Testis (tissue), 3 donors: ENCODE measurements around the gene GATAD1. TPM values are rescaled to one million over a fixed set of nuclear protein-coding genes. Genes with fewer than 3 reads are reported as not detected.
"Not testable (repeated sequence)": the region's sequence is repeated elsewhere in the genome, so short reads cannot be mapped to it uniquely, and the experiment has no call there.

ENCODE experiments used
- DNase-seq: peaks from one replicate; pipeline ENCODE4 v3.0.0-alpha.2; 2019
- H3K27ac ChIP-seq, 2 donors: fragments of 200-600 bp; sonication (generic); one replicate each; pipeline ENCODE4 v1.5.1; 2019
- H3K27me3 ChIP-seq: fragments of 200-600 bp; sonication (generic); one replicate; pipeline ENCODE4 v1.5.1; 2019
- H3K36me3 ChIP-seq: fragments of 200-600 bp; sonication (generic); one replicate; pipeline ENCODE4 v1.5.1; 2017; ENCODE audit warnings: low read depth; ENCODE audit errors: missing control alignments
- H3K4me1 ChIP-seq: fragments of 200-600 bp; sonication (generic); one replicate; pipeline ENCODE4 v1.5.1; 2019
- H3K4me3 ChIP-seq, 2 donors: fragments of 200-600 bp; sonication (generic); one replicate each; pipeline ENCODE4 v1.5.1; 2017 to 2019
- H3K9me3 ChIP-seq: fragments of 200-600 bp; sonication (generic); one replicate; pipeline ENCODE4 v1.5.1; 2017
- POLR2A ChIP-seq: fragments of 450-650 bp; IDR thresholded peaks from one replicate; pipeline ENCODE4 v1.6.1; 2017; ENCODE audit warnings: antibody characterized with exemption, mild to moderate bottlenecking, moderate library complexity
- WGBS, 2 donors: methylation state at CpG; one replicate each; pipeline ENCODE4 v1.1.5; 2018; 5-methylcytosine and 5-hydroxymethylcytosine counted together
- intact Hi-C: fragments of 100-400 bp; cut with DNase I; formaldehyde crosslinking; loops from one replicate; pipeline ENCODE4 v1.15.1; 2023; ENCODE audit warnings: low total_unique reads
- polyA plus RNA-seq: library from polyadenylated mRNA; stranded (reverse); fragments of 350-450 nt; fragmentation: Illumina TruSeq; extraction: RNeasy Lipid Tissue Mini Kit (QIAGEN cat#74804); gene quantifications from one replicate; pipeline ENCODE4 v1.2.3, GENCODE V29; 2014; ENCODE audit warnings: low read depth, low replicate concordance; ENCODE audit not compliant: insufficient read depth
- total RNA-seq, 2 donors: library from RNA; depleted of rRNA; stranded (reverse); fragments of >200 nt; gene quantifications; one replicate each; pipeline ENCODE4 v1.2.3, GENCODE V29; 2016
- TF ChIP-seq, protein P1 (sequence below), 3 experiments: fragments of 450-650 bp in 2 of 3; fragments of 200-600 bp in 1 of 3; sonication (generic) in 1 of 3; IDR thresholded peaks; one replicate each; pipeline ENCODE4 v1.5.1; 2016 to 2019; ENCODE audit warnings: antibody characterized with exemption in 3 of 3, mild to moderate bottlenecking in 2 of 3, moderate library complexity in 1 of 3

The GATAD1 gene
- total and polyA plus RNA-seq, 3 donors from 2014 or later = 22.7 to 71.7 (median 65.5) TPM

DNA sequence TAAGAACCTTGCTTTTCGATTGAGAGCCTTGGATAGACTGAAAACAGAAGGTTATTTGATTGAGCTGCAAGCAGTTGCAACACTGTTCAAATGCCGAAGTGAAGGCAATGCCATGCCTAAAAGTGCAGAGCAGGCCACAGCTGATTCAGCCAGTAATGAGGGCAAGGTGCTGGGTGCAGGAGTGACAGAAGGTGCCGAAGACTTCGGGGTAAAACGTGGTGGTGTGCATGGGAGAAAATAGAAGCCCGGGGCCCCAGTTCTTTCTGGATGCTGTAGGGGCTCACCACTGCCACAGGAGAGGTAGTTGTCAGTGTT is 43.6 kb upstream of the GATAD1 start:
- TF ChIP-seq POLR2A = no peak
- TF ChIP-seq, protein P1, sequence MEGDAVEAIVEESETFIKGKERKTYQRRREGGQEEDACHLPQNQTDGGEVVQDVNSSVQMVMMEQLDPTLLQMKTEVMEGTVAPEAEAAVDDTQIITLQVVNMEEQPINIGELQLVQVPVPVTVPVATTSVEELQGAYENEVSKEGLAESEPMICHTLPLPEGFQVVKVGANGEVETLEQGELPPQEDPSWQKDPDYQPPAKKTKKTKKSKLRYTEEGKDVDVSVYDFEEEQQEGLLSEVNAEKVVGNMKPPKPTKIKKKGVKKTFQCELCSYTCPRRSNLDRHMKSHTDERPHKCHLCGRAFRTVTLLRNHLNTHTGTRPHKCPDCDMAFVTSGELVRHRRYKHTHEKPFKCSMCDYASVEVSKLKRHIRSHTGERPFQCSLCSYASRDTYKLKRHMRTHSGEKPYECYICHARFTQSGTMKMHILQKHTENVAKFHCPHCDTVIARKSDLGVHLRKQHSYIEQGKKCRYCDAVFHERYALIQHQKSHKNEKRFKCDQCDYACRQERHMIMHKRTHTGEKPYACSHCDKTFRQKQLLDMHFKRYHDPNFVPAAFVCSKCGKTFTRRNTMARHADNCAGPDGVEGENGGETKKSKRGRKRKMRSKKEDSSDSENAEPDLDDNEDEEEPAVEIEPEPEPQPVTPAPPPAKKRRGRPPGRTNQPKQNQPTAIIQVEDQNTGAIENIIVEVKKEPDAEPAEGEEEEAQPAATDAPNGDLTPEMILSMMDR (IDR thresholded peaks at IDR 0.05) = no peak
- H3K4me3 ChIP-seq = no peak overlapping the region
- no peak overlapping the region for H3K27ac ChIP-seq
- H3K4me1 ChIP-seq = peaks cover 20% of the 10 kb centered on the region
- H3K9me3 ChIP-seq = no peaks in the 10 kb centered on the region
- DNase-seq = peak; percentile 58
- intact Hi-C loops = no loop called here
- WGBS, 2 donors = 62 to 80% methylated on average over 6 of the region's 6 CpGs
- no peaks in the 10 kb centered on the region for H3K27me3 ChIP-seq
- H3K36me3 ChIP-seq = no peaks in the 10 kb centered on the region

DNA sequence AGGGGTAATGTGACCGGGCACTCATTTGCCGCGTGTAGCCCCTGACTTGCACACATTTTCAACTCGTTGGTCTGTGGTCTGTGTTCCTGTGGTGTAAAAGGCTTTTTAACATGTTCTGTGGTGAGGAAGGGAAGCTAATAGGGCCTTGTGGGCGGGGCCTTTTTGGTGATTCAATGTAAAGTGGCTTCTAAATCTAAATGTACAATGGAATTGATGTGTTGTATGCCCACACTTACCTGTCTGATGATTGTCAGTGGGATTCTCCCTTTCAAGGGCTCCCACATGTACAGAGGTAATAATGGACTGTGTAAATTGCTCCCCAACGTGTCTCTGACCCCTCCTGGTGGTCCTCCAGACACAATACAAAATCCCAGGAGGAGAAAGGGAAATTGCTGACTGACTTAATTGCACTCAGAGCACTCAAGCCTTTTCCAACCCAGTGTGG is 43.1 kb upstream of the GATAD1 start:
- intact Hi-C loops = no loop called here
- Histone ChIP-seq H3K27me3 (no peaks in the 10 kb centered on the region), H3K36me3 (no peaks in the 10 kb centered on the region), H3K4me3 (no peak overlapping the region), H3K4me1 (peaks cover 20% of the 10 kb centered on the region), H3K9me3 (no peaks in the 10 kb centered on the region), H3K27ac (no peak overlapping the region)
- TF ChIP-seq, protein P1 (IDR thresholded peaks at IDR 0.05) = no peak
- TF ChIP-seq POLR2A = no peak
- 72 to 77% methylated on average over 6 of the region's 6 CpGs for WGBS, 2 donors
- DNase-seq = no peak

DNA sequence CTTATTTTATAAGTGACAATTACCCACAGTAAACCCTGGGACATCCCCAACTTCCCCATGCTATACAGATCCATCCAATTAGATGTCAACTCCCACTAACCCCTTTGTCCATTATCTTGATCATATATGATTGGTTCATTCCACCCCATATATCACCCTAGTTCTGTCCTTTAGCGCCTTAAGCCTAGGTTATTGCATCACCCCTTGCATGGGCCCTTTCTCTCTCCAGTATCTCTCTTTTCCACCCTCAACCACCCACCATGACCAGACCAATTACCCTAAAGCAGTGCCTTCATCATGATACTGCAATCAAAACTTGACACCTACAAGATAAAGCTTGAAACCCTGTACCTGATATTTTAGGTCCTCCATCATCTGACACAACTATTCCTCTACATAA is 37.9 kb upstream of the GATAD1 start:
- Histone ChIP-seq H3K27ac (no peak overlapping the region), H3K27me3 (no peaks in the 10 kb centered on the region), H3K36me3 (no peaks in the 10 kb centered on the region), H3K9me3 (no peaks in the 10 kb centered on the region), H3K4me3 (no peak overlapping the region), H3K4me1 (peaks cover 11% of the 10 kb centered on the region)
- WGBS, 2 donors = 100% methylated on average over 1 of the region's 1 CpG
- DNase-seq = no peak
- TF ChIP-seq, protein P1 (IDR thresholded peaks at IDR 0.05) = no peak
- no peak for TF ChIP-seq POLR2A
- intact Hi-C loops = no loop called here

DNA sequence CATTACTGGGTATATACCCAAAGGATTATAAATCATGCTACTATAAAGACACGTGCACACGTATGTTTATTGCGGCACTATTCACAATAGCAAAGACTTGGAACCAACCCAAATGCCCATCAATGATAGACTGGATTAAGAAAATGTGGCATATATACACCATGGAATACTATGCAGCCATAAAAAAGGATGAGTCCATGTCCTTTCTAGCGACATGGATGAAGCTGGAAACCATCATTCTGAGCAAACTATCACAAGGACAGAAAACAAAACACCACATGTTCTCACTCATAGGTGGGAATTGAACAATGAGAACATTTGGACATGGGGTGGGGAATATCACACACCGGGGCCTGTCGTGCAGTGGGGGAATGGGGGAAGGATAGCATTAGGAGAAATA is 37.1 kb upstream of the GATAD1 start:
- H3K27me3 ChIP-seq, H3K4me3 ChIP-seq, H3K36me3 ChIP-seq, intact Hi-C loops, DNase-seq, H3K27ac ChIP-seq, H3K4me1 ChIP-seq, H3K9me3 ChIP-seq: not testable (repeated sequence)
- 90 to 93% methylated on average over 6 of the region's 6 CpGs for WGBS, 2 donors

DNA sequence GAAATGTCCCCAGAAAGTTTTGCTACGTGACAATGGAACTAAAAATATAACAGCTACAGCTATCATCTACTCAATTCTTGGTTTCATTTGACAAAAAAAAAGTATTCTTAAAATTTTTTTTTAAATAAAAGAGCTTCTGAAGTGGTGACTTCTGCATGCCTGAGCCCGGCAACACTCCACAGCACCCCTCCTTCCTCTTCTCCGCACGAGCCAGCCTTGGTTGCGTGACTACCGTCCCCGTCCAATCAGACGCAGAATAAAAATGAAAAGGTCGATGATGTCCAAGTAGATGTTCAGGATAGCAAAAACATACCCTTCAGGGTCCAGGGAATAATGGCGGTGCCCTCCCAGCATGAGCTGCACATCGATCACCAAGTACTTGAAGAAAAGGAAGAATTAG is 34.5 kb upstream of the GATAD1 start:
- Histone ChIP-seq H3K36me3 (no peaks in the 10 kb centered on the region), H3K4me3 (no peak overlapping the region), H3K27me3 (no peaks in the 10 kb centered on the region), H3K4me1 (peaks cover 7% of the 10 kb centered on the region), H3K9me3 (no peaks in the 10 kb centered on the region), H3K27ac (no peak overlapping the region)
- DNase-seq = no peak
- WGBS, 2 donors = 87 to 89% methylated on average over 11 of the region's 11 CpGs
- intact Hi-C loops = no loop called here
- TF ChIP-seq, protein P1 (IDR thresholded peaks at IDR 0.05) = no peak
- no peak for TF ChIP-seq POLR2A
